ENCODE measurements around the gene ZFAND3. TPM values are rescaled to one million over a fixed set of nuclear protein-coding genes. Genes with fewer than 3 reads are reported as not detected.
"Not testable (repeated sequence)": the region's sequence is repeated elsewhere in the genome, so short reads cannot be mapped to it uniquely, and the experiment has no call there.

Gene ZFAND3
- total RNA-seq, 1 donor from 2014 or later: 84.4 TPM

- H3K27me3 Mint-ChIP-seq (ENCODE audit: unreplicated experiment): no peaks in the 10 kb centered on the region
- DNase-seq (ENCODE audit: extremely low spot score, unreplicated experiment): no peak
- no peaks in the 10 kb centered on the region for H3K9me3 Mint-ChIP-seq (ENCODE audit: unreplicated experiment)
- peaks cover 1% of the 10 kb centered on the region for H3K36me3 Mint-ChIP-seq (ENCODE audit: unreplicated experiment)
- TF ChIP-seq, protein P1, sequence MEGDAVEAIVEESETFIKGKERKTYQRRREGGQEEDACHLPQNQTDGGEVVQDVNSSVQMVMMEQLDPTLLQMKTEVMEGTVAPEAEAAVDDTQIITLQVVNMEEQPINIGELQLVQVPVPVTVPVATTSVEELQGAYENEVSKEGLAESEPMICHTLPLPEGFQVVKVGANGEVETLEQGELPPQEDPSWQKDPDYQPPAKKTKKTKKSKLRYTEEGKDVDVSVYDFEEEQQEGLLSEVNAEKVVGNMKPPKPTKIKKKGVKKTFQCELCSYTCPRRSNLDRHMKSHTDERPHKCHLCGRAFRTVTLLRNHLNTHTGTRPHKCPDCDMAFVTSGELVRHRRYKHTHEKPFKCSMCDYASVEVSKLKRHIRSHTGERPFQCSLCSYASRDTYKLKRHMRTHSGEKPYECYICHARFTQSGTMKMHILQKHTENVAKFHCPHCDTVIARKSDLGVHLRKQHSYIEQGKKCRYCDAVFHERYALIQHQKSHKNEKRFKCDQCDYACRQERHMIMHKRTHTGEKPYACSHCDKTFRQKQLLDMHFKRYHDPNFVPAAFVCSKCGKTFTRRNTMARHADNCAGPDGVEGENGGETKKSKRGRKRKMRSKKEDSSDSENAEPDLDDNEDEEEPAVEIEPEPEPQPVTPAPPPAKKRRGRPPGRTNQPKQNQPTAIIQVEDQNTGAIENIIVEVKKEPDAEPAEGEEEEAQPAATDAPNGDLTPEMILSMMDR (IDR thresholded peaks at IDR 0.05): no peak
- H3K4me3 Mint-ChIP-seq (ENCODE audit: unreplicated experiment): no peak overlapping the region
- peaks cover 22% of the 10 kb centered on the region for H3K4me1 Mint-ChIP-seq (ENCODE audit: unreplicated experiment)
- no peak overlapping the region for H3K27ac Mint-ChIP-seq (ENCODE audit: unreplicated experiment)
Measured at GRCh38 chr6:38043259-38043753, 223.8 kb downstream of the ZFAND3 start.

GRCh38 chr6:38045701-38046305, 226.3 kb downstream of the ZFAND3 start:
- Mint-ChIP-seq H3K9me3 (ENCODE audit: unreplicated experiment) (peaks cover 4% of the 10 kb centered on the region), H3K27ac (ENCODE audit: unreplicated experiment) (no peak overlapping the region), H3K27me3 (ENCODE audit: unreplicated experiment) (no peaks in the 10 kb centered on the region), H3K4me1 (ENCODE audit: unreplicated experiment) (peaks cover 8% of the 10 kb centered on the region), H3K4me3 (ENCODE audit: unreplicated experiment) (no peak overlapping the region), H3K36me3 (ENCODE audit: unreplicated experiment) (peaks cover 1% of the 10 kb centered on the region)
- no peak for DNase-seq (ENCODE audit: extremely low spot score, unreplicated experiment)
- TF ChIP-seq, protein P1 (IDR thresholded peaks at IDR 0.05): no peak

DNA sequence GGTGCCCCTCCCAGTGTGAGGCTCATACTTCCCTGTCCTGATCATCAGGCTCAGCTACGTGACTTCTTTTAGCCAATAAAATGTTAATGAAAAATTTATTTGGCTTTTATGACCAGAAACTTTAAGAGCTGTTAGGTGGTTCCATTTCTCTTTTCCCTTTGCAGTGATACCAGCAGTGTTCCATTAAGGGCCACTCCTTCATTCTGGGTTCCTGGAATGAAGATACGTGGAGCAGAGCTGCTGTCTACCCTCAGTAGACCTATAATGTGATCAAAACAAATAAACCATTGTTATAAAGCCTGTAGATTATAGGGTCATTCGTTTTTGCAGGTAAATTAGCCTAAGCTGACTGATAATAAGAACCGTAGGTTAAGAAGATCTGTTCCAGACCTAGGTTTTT, 228.0 kb downstream of the ZFAND3 start:
- H3K27ac Mint-ChIP-seq (ENCODE audit: unreplicated experiment): no peak overlapping the region
- H3K36me3 Mint-ChIP-seq (ENCODE audit: unreplicated experiment): peaks cover 1% of the 10 kb centered on the region
- no peaks in the 10 kb centered on the region for H3K27me3 Mint-ChIP-seq (ENCODE audit: unreplicated experiment)
- TF ChIP-seq, protein P1 (IDR thresholded peaks at IDR 0.05): no peak
- H3K4me1 Mint-ChIP-seq (ENCODE audit: unreplicated experiment): peaks cover 7% of the 10 kb centered on the region
- no peak for DNase-seq (ENCODE audit: extremely low spot score, unreplicated experiment)
- peaks cover 4% of the 10 kb centered on the region for H3K9me3 Mint-ChIP-seq (ENCODE audit: unreplicated experiment)
- no peak overlapping the region for H3K4me3 Mint-ChIP-seq (ENCODE audit: unreplicated experiment)

DNA sequence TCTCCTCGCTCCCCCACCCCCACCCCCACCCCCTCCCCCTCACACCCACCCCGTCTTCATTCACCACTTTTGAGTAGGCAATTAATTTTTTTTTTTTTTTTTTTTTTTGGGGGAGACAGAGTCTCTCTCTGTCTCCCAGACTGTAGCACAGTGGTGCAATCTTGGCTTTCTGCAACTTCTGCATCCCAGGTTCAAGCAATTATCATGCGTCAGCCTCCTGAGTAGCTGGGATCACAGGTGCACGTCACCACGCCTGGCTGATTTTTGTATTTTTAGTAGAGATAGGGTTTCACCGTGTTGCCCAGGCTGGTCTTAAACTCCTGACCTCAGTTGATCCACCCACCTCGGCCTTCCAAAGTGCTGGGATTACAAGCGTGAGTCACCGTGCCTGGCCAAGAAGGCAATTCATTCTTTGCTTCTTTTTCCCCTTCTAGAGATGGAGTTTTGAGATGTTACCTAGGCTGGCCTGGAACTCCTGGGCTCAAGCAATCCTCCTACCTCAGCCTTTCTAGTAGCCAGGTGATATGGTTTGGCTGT, 230.4 kb downstream of the ZFAND3 start:
- H3K4me1 Mint-ChIP-seq (ENCODE audit: unreplicated experiment); H3K4me3 Mint-ChIP-seq (ENCODE audit: unreplicated experiment); H3K27ac Mint-ChIP-seq (ENCODE audit: unreplicated experiment); H3K36me3 Mint-ChIP-seq (ENCODE audit: unreplicated experiment); H3K27me3 Mint-ChIP-seq (ENCODE audit: unreplicated experiment); H3K9me3 Mint-ChIP-seq (ENCODE audit: unreplicated experiment); DNase-seq (ENCODE audit: extremely low spot score, unreplicated experiment): not testable (repeated sequence)

DNA sequence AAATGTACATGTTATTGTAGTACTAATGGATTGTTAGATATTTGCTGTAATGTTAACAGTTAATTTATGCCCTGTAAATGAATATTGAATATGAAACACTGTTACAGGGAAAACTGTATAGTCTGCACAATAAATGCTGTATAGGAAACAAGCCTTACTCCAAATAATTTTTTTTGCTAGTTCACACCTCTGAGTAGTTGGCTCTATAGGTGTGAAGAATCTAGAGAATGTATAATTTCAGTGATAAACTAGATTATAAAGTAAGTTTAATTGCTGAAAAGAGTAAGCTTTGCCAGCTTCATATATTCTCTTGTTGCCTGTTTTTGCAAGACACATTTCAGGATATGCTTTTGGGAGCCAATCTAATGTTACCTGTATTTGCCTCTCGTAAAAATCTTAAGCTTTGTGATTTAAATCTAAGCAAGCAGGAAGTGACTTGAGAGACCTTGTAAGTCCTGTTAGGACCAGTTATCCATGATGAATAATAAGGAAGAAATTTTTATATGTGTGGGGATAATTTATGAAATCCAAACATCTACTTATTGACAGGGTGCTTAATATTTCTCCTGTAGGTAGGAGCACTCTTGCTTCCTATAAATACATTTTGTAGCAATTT, 232.4 kb downstream of the ZFAND3 start:
- Mint-ChIP-seq H3K4me1 (ENCODE audit: unreplicated experiment) (peaks cover 2% of the 10 kb centered on the region), H3K36me3 (ENCODE audit: unreplicated experiment) (no peaks in the 10 kb centered on the region), H3K27me3 (ENCODE audit: unreplicated experiment) (no peaks in the 10 kb centered on the region), H3K9me3 (ENCODE audit: unreplicated experiment) (peaks cover 4% of the 10 kb centered on the region), H3K4me3 (ENCODE audit: unreplicated experiment) (no peak overlapping the region), H3K27ac (ENCODE audit: unreplicated experiment) (no peak overlapping the region)
- DNase-seq (ENCODE audit: extremely low spot score, unreplicated experiment): no peak
- TF ChIP-seq, protein P1 (IDR thresholded peaks at IDR 0.05): no peak
